CD4-positive, alpha-beta T cell (primary cell): Measurements from ENCODE around the gene U2AF2. TPM values are rescaled to one million over a fixed set of nuclear protein-coding genes. Genes with fewer than 3 reads are reported as not detected.

Experiments used
- ATAC-seq: fragments of 200-7000 bp; cut with Tn5 transposase; one replicate; pipeline ENCODE4 v1.10.0; 2022; ENCODE audit warnings: mild to moderate bottlenecking; ENCODE audit not compliant: poor library complexity
- CTCF ChIA-PET: fragments of 350-600 bp; sonication (Branson Sonifier 250); formaldehyde crosslinking; loops from one replicate; lab custom pipeline; 2021; ENCODE audit warnings: antibody characterized with exemption, inconsistent platforms; lab: Charles Lee
- POLR2A ChIA-PET: fragments of 350-600 bp; sonication (Branson Sonifier 250); formaldehyde crosslinking; loops from one replicate; lab custom pipeline; 2021; ENCODE audit warnings: antibody characterized with exemption, inconsistent platforms; lab: Charles Lee
- DNase-seq, 14 experiments: peaks; one replicate each; pipeline ENCODE4 v3.0.0-alpha.2; 2013 to 2020; ENCODE audit warnings: mixed read lengths in 2 of 14
- H3K27ac ChIP-seq, 2 donors: one replicate each; pipeline versions ENCODE4 v1.5.1 to v1.7.0; 2013; ENCODE audit warnings: low read length in 2 of 2, low read depth in 1 of 2, mild to moderate bottlenecking in 1 of 2
- H3K27me3 ChIP-seq, 2 experiments: 1 replicate in 1 of 2; 2 replicates in 1 of 2; pipeline versions ENCODE4 v1.6.1 to v1.7.0; 2013; ENCODE audit warnings: low read length in 2 of 2, control low read depth in 1 of 2, mild to moderate bottlenecking in 1 of 2, moderate library complexity in 1 of 2; ENCODE audit not compliant: insufficient read depth in 2 of 2, control insufficient read depth in 1 of 2
- H3K36me3 ChIP-seq: one replicate; pipeline ENCODE4 v1.6.1; 2013; ENCODE audit warnings: low read length, control low read depth; ENCODE audit not compliant: insufficient read depth
- H3K4me1 ChIP-seq: one replicate; pipeline ENCODE4 v1.6.1; 2013; ENCODE audit warnings: low read length, control low read depth; ENCODE audit not compliant: insufficient read depth
- H3K4me3 ChIP-seq: one replicate; pipeline ENCODE4 v1.5.1; 2013; ENCODE audit warnings: mild to moderate bottlenecking, low read length, moderate library complexity
- H3K9me3 ChIP-seq, 2 experiments: 1 replicate in 1 of 2; 2 replicates in 1 of 2; pipeline versions ENCODE4 v1.6.1 to v1.7.0; 2013; ENCODE audit warnings: low read length in 2 of 2, mild to moderate bottlenecking in 2 of 2, control low read depth in 1 of 2, moderate library complexity in 1 of 2; ENCODE audit not compliant: control insufficient read depth in 1 of 2, insufficient read depth in 1 of 2
- H3K27ac Mint-ChIP-seq: one replicate; pipeline ENCODE4 v1.8.0; 2020; ENCODE audit warnings: mixed read lengths
- H3K27me3 Mint-ChIP-seq: one replicate; pipeline ENCODE4 v1.8.0; 2021; ENCODE audit warnings: mixed read lengths
- H3K36me3 Mint-ChIP-seq: one replicate; pipeline ENCODE4 v1.8.0; 2021; ENCODE audit warnings: low read depth, mixed read lengths
- H3K4me1 Mint-ChIP-seq: one replicate; pipeline ENCODE4 v1.8.0; 2021; ENCODE audit warnings: low read depth, mixed read lengths
- H3K4me3 Mint-ChIP-seq: one replicate; pipeline ENCODE4 v1.8.0; 2020; ENCODE audit warnings: mild to moderate bottlenecking, mixed read lengths
- H3K9me3 Mint-ChIP-seq: one replicate; pipeline ENCODE4 v1.8.0; 2020; ENCODE audit warnings: mixed read lengths
- intact Hi-C, 2 experiments: fragments of 100-400 bp; cut with DNase I in 1 of 2; cut with micrococcal nuclease in 1 of 2; formaldehyde crosslinking; loops; one replicate each; pipeline versions ENCODE4 v1.15.1 to v1.9.0; 2023 to 2025; cut with DNase I, micrococcal nuclease
- total RNA-seq, 174 experiments: library from RNA in 2 of 174; stranded (reverse) in 2 of 174; gene quantifications; one replicate each; pipeline ENCODE4 v1.2.3 and lab custom pipeline; 2021 to 2026
- TF ChIP-seq, protein P1 (sequence below): fragments of 200-600 bp; IDR thresholded peaks from one replicate; pipeline ENCODE4 v1.8.0; 2022; ENCODE audit warnings: antibody characterized with exemption, mild to moderate bottlenecking

Gene U2AF2
- total RNA-seq, 2 experiments from 2014 or later = 209 to 212 TPM

DNA sequence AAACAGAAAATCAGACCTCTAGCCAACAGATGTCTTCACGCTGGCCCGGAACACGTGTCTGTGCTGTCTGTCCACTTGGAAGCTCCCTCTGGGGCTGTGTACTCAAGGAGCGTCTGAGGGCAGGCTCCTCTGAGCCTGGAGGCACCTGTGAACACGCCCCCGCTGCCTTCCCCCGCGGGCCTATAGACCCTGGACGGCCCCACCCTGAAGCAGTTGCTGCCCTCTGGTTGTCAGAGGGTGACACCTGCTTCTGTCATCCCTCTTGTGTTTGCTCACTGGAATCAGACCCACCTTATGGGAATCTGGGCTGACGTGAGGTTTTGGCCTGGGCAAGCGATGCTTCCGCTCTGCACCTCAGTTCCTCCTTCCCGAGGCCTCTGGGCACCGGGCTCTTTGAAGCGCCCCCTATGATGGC is 39.4 kb downstream of the U2AF2 start:
- TF ChIP-seq, protein P1, sequence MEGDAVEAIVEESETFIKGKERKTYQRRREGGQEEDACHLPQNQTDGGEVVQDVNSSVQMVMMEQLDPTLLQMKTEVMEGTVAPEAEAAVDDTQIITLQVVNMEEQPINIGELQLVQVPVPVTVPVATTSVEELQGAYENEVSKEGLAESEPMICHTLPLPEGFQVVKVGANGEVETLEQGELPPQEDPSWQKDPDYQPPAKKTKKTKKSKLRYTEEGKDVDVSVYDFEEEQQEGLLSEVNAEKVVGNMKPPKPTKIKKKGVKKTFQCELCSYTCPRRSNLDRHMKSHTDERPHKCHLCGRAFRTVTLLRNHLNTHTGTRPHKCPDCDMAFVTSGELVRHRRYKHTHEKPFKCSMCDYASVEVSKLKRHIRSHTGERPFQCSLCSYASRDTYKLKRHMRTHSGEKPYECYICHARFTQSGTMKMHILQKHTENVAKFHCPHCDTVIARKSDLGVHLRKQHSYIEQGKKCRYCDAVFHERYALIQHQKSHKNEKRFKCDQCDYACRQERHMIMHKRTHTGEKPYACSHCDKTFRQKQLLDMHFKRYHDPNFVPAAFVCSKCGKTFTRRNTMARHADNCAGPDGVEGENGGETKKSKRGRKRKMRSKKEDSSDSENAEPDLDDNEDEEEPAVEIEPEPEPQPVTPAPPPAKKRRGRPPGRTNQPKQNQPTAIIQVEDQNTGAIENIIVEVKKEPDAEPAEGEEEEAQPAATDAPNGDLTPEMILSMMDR = no peak
- no peaks in the 10 kb centered on the region for H3K9me3 Mint-ChIP-seq
- Histone ChIP-seq H3K27ac (no peak overlapping the region), H3K9me3 (no peaks in the 10 kb centered on the region), H3K4me1 (no peaks in the 10 kb centered on the region), H3K27me3 (no peaks in the 10 kb centered on the region), H3K36me3 (peaks cover 57% of the 10 kb centered on the region), H3K4me3 (no peak overlapping the region)
- no peaks in the 10 kb centered on the region for H3K27me3 Mint-ChIP-seq
- POLR2A ChIA-PET = no interaction called here
- peaks cover 72% of the 10 kb centered on the region for H3K36me3 Mint-ChIP-seq
- CTCF ChIA-PET = no interaction called here
- ATAC-seq = no peak
- no peak overlapping the region for H3K27ac Mint-ChIP-seq
- H3K4me3 Mint-ChIP-seq = no peak overlapping the region
- DNase-seq = no peak
- no peaks in the 10 kb centered on the region for H3K4me1 Mint-ChIP-seq
- intact Hi-C loops = loop anchor here in 1 of 2 experiments (1.0 kb wide), 1 partner anchor 9 kb away; no protein-coding TSS in a partner anchor

DNA sequence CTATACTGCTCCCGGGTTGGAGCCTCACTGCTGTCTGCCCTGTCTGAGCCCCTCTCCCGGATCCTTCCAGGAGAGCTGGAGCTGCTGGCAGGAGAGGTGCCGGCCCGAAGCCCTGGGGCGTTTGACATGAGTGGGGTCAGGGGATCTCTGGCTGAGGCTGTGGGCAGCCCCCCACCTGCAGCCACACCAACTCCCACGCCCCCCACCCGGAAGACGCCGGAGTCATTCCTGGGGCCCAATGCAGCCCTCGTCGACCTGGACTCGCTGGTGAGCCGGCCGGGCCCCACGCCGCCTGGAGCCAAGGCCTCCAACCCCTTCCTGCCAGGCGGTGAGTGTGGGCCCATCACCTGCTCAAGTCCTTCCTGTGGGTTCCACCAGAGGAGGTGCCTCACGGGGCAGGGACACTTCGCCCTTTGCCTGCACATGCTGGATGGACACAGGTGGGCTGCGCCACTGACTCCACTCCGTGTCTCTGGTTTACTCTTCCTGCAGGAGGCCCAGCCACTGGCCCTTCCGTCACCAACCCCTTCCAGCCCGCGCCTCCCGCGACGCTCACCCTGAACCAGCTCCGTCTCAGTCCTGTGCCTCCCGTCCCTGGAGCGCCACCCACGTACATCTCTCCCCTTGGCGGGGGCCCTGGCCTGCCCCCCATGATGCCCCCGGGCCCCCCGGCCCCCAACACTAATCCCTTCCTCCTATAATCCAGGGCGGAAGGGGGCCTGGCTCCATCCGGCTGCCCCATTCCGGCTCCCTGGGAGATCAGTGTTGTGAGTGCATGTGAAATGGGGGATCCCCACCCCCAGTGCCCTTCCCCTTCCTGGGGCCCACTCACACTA is 40.0 kb downstream of the U2AF2 start:
- Mint-ChIP-seq H3K27me3 (no peaks in the 10 kb centered on the region), H3K27ac (no peak overlapping the region), H3K4me1 (no peaks in the 10 kb centered on the region), H3K4me3 (no peak overlapping the region), H3K36me3 (peaks cover 69% of the 10 kb centered on the region), H3K9me3 (no peaks in the 10 kb centered on the region)
- no peak for ATAC-seq
- Histone ChIP-seq H3K27ac (no peak overlapping the region), H3K36me3 (peaks cover 51% of the 10 kb centered on the region), H3K9me3 (no peaks in the 10 kb centered on the region), H3K4me1 (no peaks in the 10 kb centered on the region), H3K4me3 (no peak overlapping the region), H3K27me3 (no peaks in the 10 kb centered on the region)
- intact Hi-C loops = loop anchor here in 1 of 2 experiments (1.0 kb wide), 1 partner anchor 10 kb away; no protein-coding TSS in a partner anchor
- ChIA-PET POLR2A (no interaction called here), CTCF (no interaction called here)
- DNase-seq = no peak
- TF ChIP-seq, protein P1 = no peak

DNA sequence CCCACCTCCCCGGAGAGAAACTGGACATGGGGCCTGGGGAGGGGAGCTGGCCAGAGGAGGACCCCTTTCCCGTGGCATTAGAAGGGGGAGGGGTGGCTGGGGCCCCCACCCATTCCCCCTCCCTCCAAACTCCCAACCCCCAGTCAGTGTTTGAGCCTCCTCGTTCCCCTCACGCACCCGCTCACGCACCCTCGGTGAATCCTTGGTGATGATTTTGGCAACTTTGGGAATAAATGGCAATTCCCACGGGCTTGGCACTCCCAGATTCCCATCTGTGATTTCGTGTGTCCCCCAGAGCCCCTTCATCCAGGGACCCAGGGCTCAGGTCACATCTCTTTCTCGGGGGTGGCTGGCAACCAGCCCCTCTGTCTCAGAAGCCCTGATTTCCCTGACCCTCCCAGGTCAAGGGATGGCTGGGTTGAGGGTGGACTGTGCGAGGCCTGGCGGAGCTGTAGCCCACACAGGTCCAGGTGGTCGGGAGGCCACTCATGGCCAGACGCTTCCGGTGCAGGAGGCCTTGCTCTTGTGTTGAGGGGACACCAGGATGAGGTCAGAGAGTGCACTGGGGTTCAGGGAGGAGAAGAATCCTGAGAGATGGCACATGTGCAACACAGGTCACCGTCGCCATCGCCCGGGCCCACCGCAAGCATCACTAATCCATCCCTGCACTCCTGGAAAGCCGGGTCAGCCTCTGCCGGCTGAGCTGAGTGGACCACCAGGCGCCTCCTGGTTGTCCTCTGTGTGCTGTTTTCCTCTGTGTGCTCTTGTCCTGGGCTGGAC is 40.9 kb downstream of the U2AF2 start:
- H3K9me3 ChIP-seq = no peaks in the 10 kb centered on the region

More for the DNA sequence above, 40.9 kb downstream of the U2AF2 start:
- peaks cover 43% of the 10 kb centered on the region for H3K36me3 ChIP-seq
- H3K27me3 Mint-ChIP-seq = no peaks in the 10 kb centered on the region
- no peak overlapping the region for H3K4me3 Mint-ChIP-seq
- no peaks in the 10 kb centered on the region for H3K4me1 Mint-ChIP-seq
- ChIA-PET POLR2A (no interaction called here), CTCF (no interaction called here)
- DNase-seq (no peak), ATAC-seq (no peak)
- H3K4me1 ChIP-seq = no peaks in the 10 kb centered on the region
- no peaks in the 10 kb centered on the region for H3K9me3 Mint-ChIP-seq
- no peaks in the 10 kb centered on the region for H3K27me3 ChIP-seq
- H3K36me3 Mint-ChIP-seq = peaks cover 65% of the 10 kb centered on the region
- no peak overlapping the region for H3K27ac Mint-ChIP-seq
- TF ChIP-seq, protein P1 = no peak
- intact Hi-C loops = no loop called here
- H3K27ac ChIP-seq = no peak overlapping the region
- H3K4me3 ChIP-seq = no peak overlapping the region
